Ramos (cell line): Measurements from ENCODE around the gene PLB1.

Experiments
- in situ Hi-C: fragments of 300-500 bp; cut with MboI; formaldehyde crosslinking; loops from one replicate; pipeline ENCODE4 v1.14.3; 2022; ENCODE audit warnings: low sequenced_read_pairs; ENCODE audit not compliant: unreplicated experiment

The PLB1 gene

DNA sequence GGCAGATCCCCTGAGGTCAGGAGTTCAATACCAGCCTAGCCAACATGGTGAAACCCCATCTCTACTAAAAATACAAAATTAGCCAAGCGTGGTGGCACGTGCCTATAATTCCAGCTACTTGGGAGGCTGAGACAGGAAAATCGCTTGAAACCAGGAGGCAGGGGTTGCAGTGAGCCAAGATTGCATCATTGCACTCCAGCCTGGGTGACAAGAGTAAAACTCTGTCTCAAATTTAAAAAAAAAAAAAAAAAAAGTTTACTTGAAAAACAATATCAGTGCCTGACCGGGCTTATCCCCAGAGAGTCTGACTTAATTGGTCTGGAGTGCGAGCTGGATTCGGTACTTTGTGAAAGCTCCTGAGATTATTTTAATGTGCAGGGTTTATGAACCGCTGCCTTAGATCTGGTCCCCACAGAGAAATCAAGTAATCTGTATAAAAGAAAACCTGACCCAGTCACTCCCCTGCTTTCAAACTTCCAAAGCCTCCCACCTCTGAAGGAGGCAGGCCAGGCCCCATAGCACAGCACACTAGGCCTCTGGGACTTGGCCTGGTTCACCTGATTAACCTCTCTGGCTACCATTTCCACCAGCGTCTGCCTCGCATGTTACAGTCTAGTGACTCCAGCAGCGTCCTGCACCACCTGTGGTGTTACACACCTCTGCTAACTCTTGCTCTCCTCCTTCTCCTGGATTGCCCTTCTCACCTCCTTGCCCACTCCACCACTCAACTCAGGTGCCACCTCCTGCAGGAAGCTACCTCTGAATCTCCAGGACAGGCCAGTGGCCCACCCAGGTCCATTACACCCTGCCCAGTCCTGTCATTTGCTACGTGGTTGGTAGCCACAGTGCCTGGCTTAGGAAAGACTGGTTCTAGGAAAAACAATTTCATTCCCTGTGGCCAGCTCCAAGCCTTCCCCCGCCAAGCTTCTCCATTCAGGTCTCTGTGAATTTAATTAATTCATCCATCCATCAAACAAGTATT, 141.5 kb downstream of the PLB1 start:
- in situ Hi-C loops, result no loop called here

DNA sequence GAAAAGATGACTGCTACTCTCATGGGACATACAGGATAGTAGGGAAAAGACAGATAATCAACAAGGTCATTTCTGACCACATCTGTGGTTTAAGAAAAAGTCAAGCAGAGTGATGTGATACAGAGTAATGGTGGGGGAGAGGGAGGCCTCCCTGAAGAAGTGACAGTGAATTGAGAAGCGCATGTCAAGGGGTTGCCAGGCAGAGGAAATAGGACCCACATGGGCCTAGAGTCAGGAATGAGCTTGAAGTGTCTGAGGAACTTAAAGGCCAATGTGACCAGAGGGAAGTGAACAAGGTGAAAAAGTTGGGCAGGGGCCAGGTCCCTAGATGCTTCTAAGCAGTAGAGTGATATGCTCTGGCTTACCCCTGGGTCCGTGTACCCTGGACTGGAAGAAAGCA, 142.2 kb downstream of the PLB1 start:
- in situ Hi-C loops, result no loop called here

DNA sequence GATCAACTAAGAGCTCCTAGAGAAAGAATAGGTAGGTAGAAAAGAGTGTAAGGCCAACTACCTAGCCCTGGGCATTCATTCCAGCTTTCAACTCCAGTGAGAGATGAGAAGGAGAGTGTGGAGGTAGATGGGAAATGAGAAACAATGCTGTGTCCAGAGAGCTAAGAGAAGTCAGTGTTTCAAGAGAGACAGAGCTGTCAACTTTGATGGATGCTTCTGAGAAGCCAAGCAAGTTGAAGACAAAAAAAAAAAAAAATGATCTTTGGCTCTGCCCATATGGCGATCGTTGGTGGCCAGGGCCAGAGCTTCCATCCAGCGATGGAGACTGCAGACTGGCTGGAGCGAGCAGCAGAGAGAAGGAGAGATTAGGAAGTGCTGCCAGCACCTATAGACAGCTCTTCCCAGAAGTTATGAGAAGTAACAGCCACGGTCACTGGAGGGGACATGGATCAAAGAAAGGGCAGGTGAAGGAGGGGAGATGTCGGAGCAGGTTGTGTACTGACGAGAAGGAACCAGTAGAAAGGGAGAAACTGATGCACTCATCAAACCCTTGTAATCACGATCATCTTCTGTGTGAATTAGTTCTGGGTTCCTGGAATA, 143.3 kb downstream of the PLB1 start:
- in situ Hi-C loops, result no loop called here

DNA sequence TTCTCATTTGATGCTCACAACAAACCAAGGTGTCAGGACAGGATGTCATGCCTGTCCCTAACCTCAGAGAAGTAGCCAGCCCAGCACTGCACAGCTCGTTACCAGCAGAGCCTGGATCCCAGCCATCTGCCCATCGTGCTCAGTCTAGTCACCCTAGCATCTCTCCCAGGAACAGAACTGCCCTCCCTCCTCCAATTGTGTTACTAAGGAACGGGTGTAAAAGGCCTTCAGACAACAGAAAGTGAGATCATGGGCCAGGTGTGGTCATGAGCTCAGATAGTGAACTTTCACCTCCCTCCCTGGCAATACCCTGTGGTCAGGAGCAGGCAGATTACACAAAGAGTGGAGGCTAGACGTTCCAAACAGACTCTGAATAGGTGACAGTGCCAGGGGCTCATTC, 144.0 kb downstream of the PLB1 start:
- in situ Hi-C loops, result no loop called here

DNA sequence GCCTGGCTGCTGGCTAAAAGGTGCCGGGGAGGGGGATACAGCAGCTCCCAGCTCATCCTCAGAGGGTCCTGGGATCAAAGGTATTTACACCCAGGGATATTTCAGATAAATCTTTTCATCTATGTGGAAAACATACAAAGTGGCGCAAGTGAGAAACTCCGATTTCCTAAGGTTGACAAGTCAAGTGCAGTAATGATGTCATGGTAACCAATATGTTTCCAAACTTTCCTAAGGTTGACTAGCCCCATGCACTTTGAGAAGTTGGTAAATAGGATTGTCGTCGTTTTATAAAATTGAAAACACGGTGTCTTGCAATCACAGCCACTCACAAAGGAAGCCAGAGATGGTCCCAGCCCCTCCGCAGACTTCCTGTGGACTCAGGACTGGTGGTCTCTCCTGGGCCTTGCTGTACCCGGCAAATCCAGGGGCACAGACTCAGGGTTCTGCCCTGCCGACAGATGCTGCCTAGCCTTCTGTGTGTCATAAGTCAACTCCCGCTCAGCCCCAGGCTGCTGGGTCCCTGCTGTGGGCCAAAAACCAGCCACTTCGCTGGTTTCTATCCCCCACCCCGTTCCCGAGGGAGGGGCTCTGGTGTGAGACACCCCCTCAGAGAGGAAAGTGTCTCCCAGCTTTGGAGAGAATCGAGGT, 144.5 kb downstream of the PLB1 start:
- in situ Hi-C loops, result no loop called here

DNA sequence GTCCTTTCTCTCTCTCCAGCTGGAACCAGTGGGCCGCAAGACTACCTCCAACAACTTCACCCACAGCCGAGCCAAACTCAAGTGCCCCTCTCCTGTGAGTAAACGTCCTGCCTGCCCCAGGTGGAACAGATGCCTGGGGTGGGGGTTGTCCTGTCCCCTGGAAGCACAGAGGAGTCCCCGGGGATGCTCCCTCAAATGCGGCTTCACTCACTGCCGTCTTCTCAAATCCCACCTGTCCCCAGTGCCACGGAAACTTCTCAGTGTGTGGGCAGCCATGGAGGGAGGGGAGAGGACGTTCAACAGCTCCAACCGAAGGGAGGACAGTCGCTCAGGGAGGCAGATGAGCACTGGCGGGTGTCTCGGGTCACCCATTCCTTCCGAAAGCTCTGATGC, 145.0 kb downstream of the PLB1 start:
- in situ Hi-C loops, result no loop called here

DNA sequence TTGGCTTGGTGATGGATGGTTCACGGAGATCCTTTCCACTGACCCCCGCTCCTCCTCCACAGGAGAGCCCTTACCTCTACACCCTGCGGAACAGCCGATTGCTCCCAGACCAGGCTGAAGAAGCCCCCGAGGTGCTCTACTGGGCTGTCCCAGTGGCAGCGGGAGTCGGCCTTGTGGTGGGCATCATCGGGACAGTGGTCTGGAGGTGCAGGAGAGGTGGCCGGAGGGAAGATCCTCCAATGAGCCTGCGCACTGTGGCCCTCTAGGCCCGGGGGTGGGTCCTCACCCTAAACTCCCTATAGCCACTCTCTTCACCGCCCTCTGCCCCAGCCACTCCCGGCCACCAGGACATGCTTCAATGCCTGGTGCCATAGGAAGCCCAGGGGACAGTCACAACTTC, 146.9 kb downstream of the PLB1 start:
- in situ Hi-C loops, result no loop called here

DNA sequence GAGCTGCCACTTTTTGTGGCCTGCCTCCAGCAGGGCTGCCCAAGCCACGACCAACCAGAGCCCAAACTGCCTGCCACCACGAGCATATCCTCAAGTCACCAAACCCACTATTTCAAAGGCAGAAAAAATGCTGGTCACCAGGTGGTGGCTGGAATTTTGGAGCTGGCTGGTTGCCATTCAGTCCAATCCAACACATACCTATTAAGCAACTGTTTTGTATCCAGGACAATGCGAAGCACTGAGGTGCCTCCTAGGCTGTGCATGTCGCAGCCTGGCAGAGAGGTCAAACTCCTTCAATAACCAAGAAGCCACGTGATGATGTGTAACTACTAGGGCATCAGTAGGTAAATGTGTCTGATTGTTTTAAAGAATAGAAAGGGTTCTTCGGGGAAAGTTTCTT, 147.5 kb downstream of the PLB1 start:
- in situ Hi-C loops, result no loop called here

DNA sequence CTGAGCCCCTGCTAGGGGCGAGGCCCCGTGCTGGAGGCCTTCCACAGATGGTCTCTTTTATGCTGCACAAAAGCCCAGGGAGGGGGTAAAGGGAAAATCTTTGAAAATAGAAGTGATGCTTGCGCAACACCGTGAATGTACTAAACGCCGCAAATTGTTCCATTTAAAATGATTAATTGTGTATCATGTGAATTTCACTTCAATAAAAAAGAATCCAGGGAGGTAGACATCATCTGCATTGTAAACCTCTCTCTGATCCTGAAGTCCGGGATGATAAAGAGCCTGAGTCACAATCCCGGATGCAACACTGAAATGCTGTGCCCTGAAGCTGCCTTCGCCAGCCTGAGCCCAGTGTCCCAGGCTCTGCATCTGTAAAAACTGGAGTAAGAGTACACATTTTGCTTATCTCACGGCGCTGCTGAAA, 148.1 kb downstream of the PLB1 start:
- in situ Hi-C loops, result no loop called here

DNA sequence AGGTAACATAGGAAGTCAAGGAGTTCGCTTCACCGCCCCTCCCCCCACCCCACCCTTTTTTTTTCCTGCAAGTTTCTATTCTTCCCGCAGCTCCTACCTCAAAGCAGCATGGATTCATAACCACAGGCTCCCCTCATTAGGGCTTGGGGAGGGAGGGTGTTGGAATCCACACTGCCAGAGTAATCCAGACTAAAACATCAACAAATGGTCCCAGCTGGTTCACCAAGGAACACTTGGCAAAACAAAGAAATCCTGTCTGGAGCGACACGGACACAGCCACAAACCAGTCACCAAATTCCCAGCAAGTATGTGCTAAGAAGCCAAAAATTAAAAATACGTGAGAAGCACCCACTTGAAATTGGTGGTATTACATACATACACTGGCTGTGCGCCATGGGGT, 148.9 kb downstream of the PLB1 start:
- in situ Hi-C loops, result no loop called here

DNA sequence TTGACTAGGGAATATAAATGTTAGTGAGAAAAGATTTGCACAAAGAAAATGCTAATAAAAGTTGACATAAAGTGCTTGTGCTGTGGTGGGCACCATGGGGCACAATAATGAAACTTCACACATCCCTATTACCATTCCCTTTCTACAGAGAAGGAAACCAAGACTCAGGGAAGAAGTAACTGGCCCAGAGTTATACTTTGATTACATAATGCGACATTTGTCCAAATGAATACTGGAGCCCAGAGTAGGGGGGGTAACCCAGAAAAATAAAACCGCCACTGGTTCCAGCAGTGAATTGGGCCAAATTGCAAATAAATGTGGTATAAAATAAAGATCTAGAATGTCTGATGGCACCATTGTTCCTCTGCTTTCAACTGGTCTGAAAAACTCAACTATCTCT, 149.7 kb downstream of the PLB1 start:
- in situ Hi-C loops, result no loop called here

DNA sequence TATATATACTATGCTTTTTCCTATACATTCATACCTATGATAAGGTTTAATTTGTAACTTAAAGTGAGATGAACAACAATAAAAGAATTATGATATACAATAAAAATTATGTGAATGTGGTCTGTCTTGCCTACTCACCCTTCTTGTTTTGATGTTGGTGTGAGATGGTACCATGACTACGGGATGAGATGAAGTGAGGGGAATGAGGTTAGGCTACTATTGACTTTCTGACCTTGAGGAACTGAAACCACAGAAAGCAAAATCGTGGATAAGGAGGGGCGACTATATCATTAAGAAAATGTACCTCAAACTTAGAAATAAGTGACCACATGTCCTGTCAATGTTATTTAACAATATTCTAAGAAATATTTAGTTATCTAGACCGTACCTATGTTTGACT, 151.8 kb downstream of the PLB1 start:
- in situ Hi-C loops, result no loop called here

DNA sequence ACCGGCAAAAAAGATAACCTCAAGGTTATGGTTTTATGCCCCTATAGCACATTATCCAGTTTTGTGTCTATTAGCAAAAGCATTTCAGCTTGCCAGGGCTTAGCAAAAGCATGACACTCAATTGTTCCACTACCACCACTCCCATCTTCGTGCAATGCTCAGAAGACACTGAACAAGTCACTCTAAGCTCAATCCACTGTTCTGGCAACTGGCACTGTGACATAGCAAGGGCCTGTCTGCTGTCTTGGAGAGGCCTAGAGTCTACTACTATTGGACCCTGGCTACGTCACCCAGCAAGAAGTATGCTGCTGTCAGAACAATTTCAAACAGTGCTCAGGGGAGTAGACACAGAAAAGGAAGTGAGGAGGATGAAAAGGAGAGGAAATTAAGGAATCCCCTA, 152.3 kb downstream of the PLB1 start:
- in situ Hi-C loops, result no loop called here

DNA sequence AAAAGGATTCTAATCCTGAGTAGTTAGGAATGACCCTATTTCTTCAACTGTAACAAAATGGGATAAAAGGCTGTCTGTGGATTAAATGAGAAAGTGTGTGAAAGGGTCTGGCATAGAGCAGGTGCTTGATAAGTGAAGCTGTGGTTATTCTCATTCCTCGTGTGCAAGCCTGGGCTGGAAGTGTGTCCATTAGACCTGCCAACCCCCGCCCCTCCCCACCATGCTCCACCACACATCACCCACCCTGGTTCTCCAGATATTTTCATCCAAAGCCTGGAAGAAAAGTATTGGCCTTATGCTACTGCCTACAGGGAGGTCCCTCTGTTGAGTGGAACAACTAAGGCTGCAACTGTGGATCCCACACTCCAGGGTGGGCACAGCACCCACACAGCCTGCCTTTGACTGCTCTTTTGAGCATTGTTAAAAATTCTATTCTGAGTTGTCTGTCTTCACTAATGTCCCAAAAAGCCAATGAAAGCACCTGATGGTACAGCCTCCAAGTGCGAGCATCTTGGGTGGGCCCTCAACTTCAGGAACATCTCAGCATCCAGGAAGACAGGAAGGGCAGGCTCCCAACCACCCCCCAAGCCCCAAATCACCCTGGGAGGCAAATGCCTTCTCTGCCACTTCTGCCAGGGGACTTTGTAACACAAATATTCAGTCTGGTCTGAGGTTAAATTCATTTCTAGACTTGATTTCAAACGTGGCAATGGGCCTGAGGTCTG, 153.0 kb downstream of the PLB1 start:
- in situ Hi-C loops, result no loop called here

DNA sequence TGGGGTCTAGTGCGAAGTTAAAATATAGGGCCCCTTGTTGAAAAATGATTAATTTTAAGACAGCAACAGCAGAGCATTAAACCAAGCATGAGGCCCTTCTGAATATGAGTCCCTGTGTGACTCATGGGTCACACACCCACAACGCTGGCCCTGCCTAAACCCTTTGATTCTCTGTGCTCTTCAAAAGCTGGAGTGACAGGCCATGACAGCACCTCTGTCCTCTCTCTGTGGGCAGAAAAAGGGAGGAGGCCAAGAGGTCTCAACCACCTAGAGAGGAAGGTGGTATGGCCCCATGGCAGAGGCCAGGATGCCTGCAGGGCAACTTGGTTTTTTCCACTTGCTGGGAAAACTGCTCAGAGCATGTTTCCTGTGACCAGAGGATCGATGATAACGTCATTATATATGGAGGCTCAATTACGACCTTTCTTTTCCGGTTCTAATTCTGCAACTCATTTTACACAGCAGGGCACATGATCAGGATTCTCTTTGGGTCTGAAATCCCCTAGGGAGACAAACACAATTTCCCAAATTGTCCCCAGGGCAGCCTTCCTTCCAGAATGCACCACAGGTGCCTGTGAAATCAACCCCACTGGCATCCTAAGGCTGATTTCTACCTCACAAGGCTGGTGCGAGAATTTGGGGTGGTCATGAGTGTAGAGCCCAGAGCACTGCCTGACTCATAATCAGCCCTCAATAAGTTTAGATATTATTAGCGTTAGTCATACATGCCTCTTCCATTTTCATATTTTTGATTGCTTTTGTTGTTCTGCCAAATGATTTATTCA, 153.8 kb downstream of the PLB1 start:
- in situ Hi-C loops, result no loop called here

DNA sequence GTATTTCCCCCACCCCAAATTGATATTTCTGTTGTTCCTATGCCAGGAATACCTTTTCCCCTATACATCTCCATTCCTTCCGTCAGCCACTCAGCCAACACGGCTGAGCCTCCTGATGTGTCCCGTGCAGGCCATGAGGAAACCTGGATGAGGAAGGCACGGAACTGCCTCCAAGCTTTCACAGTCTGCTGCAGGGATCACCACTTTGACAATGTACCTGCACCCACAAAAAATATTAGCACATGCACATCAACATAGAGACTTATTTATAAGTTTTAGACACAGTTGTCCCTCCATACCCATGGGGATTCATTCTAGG, 154.4 kb downstream of the PLB1 start:
- in situ Hi-C loops, result no loop called here

DNA sequence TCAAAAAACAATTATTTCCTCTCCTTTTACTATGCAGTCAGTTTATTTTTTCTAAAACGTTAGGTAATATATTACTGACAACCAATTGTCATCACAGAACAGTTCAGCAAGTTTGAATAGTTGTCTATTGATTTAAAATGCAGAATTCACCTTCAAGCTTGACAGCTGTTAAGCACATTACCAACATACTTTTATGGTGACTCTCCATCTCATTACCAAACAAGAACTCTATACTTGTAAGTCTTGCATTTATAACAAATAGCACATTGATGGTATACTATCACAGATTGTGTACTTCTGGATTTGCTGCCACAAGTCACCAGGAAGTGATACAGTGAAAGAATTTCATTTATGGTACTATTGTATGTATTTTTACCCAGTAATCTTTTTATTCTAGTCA, 156.4 kb downstream of the PLB1 start:
- in situ Hi-C loops, result no loop called here

DNA sequence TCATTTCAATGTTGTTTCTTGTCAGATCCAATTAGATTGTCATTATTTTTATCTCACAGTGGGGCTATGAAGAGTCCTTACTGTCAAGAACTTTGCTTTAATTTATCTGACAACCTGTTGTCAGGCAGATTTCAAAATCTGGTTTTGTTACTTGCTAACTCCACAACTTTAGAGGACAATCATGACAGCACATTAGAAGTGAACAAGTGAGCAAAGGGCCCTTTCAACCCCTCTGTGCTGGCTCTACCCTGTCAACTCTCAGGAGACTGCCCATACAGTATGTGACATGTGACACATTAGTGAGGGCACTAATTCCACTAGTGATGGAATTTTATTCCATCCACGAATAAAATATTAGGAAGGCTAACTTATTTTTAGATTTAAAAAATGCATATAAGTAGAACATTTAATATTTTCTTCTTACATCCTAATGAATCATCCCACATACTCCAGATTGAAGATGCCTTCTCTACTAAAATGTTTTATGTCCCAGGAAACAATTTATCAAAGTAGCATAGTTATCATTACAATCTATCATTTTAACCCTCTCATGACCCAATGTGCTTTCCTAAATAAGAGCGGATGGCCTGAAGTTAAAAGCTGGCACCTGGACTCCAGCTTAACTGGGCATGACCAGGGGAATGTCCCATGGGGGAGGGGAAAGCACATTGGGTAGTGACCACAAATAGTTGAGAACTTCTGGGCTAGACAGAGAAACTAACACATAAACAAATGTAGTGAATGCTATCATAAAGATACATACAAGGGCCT, 158.2 kb downstream of the PLB1 start:
- in situ Hi-C loops, result no loop called here

DNA sequence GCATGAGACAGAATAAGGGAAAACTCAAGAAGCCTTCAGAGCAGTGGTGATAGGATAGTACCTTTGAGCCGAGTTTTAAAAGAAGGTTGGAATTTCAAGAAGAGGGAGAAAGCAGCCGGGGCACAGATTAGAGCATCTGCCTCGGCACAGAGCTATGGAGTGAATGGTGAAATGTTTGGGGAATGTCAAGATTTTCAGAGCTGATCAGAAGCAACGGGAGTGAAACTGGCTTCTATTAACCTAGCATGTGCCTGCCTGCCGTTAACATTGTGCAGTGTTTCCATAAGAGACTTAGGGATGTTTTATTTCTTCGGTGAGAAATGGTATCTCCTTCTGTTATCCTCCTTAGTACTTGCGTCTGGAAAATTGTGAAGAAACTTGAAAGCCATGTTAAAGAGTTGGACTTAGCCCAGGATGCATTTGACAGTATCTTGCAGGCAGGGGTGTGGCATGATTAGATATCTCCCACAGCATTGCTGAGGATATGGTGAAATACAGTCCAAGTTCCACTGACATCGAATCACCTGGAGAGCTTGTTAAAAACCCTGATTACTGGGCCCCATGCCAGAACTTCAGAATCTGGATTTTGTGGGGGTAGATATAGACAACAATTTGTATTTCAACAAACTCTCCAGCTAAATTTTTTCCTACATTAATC, 158.9 kb downstream of the PLB1 start:
- in situ Hi-C loops, result no loop called here
